ENCODE measurements around the gene RELL1. TPM values are rescaled to one million over a fixed set of nuclear protein-coding genes. Genes with fewer than 3 reads are reported as not detected.
"Not testable (repeated sequence)": the region's sequence is repeated elsewhere in the genome, so short reads cannot be mapped to it uniquely, and the experiment has no call there.

RELL1 gene
- total and polyA plus RNA-seq, 2 donors (not counting 1 experiment from before 2014, with no cell fraction given): 0.64 to 3.2 TPM

GRCh38 chr4:37671072-37671471 is 15.1 kb downstream of the RELL1 start:
- no peaks in the 10 kb centered on the region for H4K20me1 ChIP-seq (ENCODE audit: control insufficient read depth, insufficient read depth, low read length, poor library complexity, severe bottlenecking)
- Mint-ChIP-seq H3K27ac (no peak overlapping the region), H3K4me1 (peaks cover 14% of the 10 kb centered on the region), H3K9me3 (ENCODE audit: insufficient read depth) (no peaks in the 10 kb centered on the region), H3K4me3 (no peak overlapping the region), H3K27me3 (peaks cover 7% of the 10 kb centered on the region)
- H3K9me3 ChIP-seq (ENCODE audit: control extremely low read depth in 1 of 3, control insufficient read depth in 2 of 3, insufficient read depth in 1 of 3, low read length in 2 of 3): no peaks in the 10 kb centered on the region
- no peak overlapping the region for H2AFZ ChIP-seq (ENCODE audit: insufficient read depth, low read depth, low read length, poor library complexity, severe bottlenecking)
- no peak overlapping the region for H3K9ac ChIP-seq (ENCODE audit: low read length)
- H3K4me1 ChIP-seq (ENCODE audit: control insufficient read depth in 2 of 2, insufficient read depth in 2 of 2, low read length in 2 of 2): peaks cover 10 to 11% of the 10 kb centered on the region in 2 donors
- no peak for TF ChIP-seq CTCF (IDR thresholded peaks at IDR 0.05)
- no peak for TF ChIP-seq EZH2 (IDR thresholded peaks at IDR 0.05; ENCODE audit: borderline replicate concordance, insufficient read depth, low read depth, low read length, poor library complexity, severe bottlenecking)
- H3K4me3 ChIP-seq (ENCODE audit: control extremely low read depth in 1 of 5, extremely low read depth in 1 of 5, insufficient read depth in 1 of 5, low read depth in 2 of 5, low read length in 4 of 5): no peak overlapping the region
- no peak for ATAC-seq (ENCODE audit: low read depth)
- H3K4me2 ChIP-seq (replicated peaks; ENCODE audit: low read depth, low read length, poor library complexity, severe bottlenecking): no peak overlapping the region
- DNase-seq: no peak
- CTCF ChIA-PET: no interaction called here
- H3K36me3 ChIP-seq (replicated peaks in 1 of 2; ENCODE audit: control extremely low read depth in 1 of 2, control insufficient read depth in 1 of 2, extremely low read depth in 1 of 2, insufficient read depth in 2 of 2, low read length in 1 of 2): peaks cover 0 to 1% of the 10 kb centered on the region in 2 experiments
- POLR2A ChIA-PET: no interaction called here
- WGBS (ENCODE audit: insufficient coverage): 50% methylated on average over 2 of the region's 2 CpGs
- peaks cover 5% of the 10 kb centered on the region for H3K79me2 ChIP-seq (ENCODE audit: control insufficient read depth, insufficient read depth, low read length)
- intact Hi-C loops (cut with micrococcal nuclease): no loop called here
- H3K27me3 ChIP-seq (replicated peaks in 1 of 4; ENCODE audit: control extremely low read depth in 1 of 4, control insufficient read depth in 3 of 4, insufficient read depth in 4 of 4, low read length in 3 of 4): no peaks in the 10 kb centered on the region
- H3K27ac ChIP-seq (ENCODE audit: low read length in 2 of 2): no peak overlapping the region

- no peaks in the 10 kb centered on the region for H4K20me1 ChIP-seq (ENCODE audit: control insufficient read depth, insufficient read depth, low read length, poor library complexity, severe bottlenecking)
- ChIA-PET POLR2A (no interaction called here), CTCF (no interaction called here)
- no peaks in the 10 kb centered on the region for H3K9me3 Mint-ChIP-seq (ENCODE audit: insufficient read depth)
- DNase-seq (no peak), ATAC-seq (ENCODE audit: low read depth) (no peak)
- no peak overlapping the region for H3K9ac ChIP-seq (ENCODE audit: low read length)
- H3K79me2 ChIP-seq (ENCODE audit: control insufficient read depth, insufficient read depth, low read length): peaks cover 5% of the 10 kb centered on the region
- H3K4me1 Mint-ChIP-seq: peaks cover 6% of the 10 kb centered on the region
- no peaks in the 10 kb centered on the region for H3K9me3 ChIP-seq (ENCODE audit: control extremely low read depth in 1 of 3, control insufficient read depth in 2 of 3, insufficient read depth in 1 of 3, low read length in 2 of 3)
- no peaks in the 10 kb centered on the region for H3K27me3 ChIP-seq (replicated peaks in 1 of 4; ENCODE audit: control extremely low read depth in 1 of 4, control insufficient read depth in 3 of 4, insufficient read depth in 4 of 4, low read length in 3 of 4)
- H3K27ac Mint-ChIP-seq: no peak overlapping the region
- H3K4me3 ChIP-seq (ENCODE audit: control extremely low read depth in 1 of 5, extremely low read depth in 1 of 5, insufficient read depth in 1 of 5, low read depth in 2 of 5, low read length in 4 of 5): no peak overlapping the region
- H3K4me3 Mint-ChIP-seq: no peak overlapping the region
- WGBS (ENCODE audit: insufficient coverage): no CpG with 5 or more reads among the region's 1 CpG
- intact Hi-C loops (cut with micrococcal nuclease): no loop called here
- peaks cover 7% of the 10 kb centered on the region for H3K27me3 Mint-ChIP-seq
- peaks cover 0 to 1% of the 10 kb centered on the region in 2 experiments for H3K36me3 ChIP-seq (replicated peaks in 1 of 2; ENCODE audit: control extremely low read depth in 1 of 2, control insufficient read depth in 1 of 2, extremely low read depth in 1 of 2, insufficient read depth in 2 of 2, low read length in 1 of 2)
- no peak overlapping the region for H3K4me2 ChIP-seq (replicated peaks; ENCODE audit: low read depth, low read length, poor library complexity, severe bottlenecking)
- H3K27ac ChIP-seq (ENCODE audit: low read length in 2 of 2): no peak overlapping the region
- TF ChIP-seq EZH2 (IDR thresholded peaks at IDR 0.05; ENCODE audit: borderline replicate concordance, insufficient read depth, low read depth, low read length, poor library complexity, severe bottlenecking): no peak
- no peak for TF ChIP-seq CTCF (IDR thresholded peaks at IDR 0.05)
- peaks cover 2% of the 10 kb centered on the region in 2 donors for H3K4me1 ChIP-seq (ENCODE audit: control insufficient read depth in 2 of 2, insufficient read depth in 2 of 2, low read length in 2 of 2)
- H2AFZ ChIP-seq (ENCODE audit: insufficient read depth, low read depth, low read length, poor library complexity, severe bottlenecking): no peak overlapping the region
Observed at GRCh38 chr4:37670249-37670648, 15.9 kb downstream of the RELL1 start.

- H3K36me3 ChIP-seq (replicated peaks in 1 of 2; ENCODE audit: control extremely low read depth in 1 of 2, control insufficient read depth in 1 of 2, extremely low read depth in 1 of 2, insufficient read depth in 2 of 2, low read length in 1 of 2); H3K9me3 ChIP-seq (ENCODE audit: control extremely low read depth in 1 of 3, control insufficient read depth in 2 of 3, insufficient read depth in 1 of 3, low read length in 2 of 3); H3K27me3 Mint-ChIP-seq; H3K4me1 ChIP-seq (ENCODE audit: control insufficient read depth in 2 of 2, insufficient read depth in 2 of 2, low read length in 2 of 2); H3K27me3 ChIP-seq (replicated peaks in 1 of 4; ENCODE audit: control extremely low read depth in 1 of 4, control insufficient read depth in 3 of 4, insufficient read depth in 4 of 4, low read length in 3 of 4); H3K79me2 ChIP-seq (ENCODE audit: control insufficient read depth, insufficient read depth, low read length); H3K9ac ChIP-seq (ENCODE audit: low read length); H3K4me2 ChIP-seq (replicated peaks; ENCODE audit: low read depth, low read length, poor library complexity, severe bottlenecking); POLR2A ChIA-PET; H2AFZ ChIP-seq (ENCODE audit: insufficient read depth, low read depth, low read length, poor library complexity, severe bottlenecking); DNase-seq; CTCF ChIA-PET; H3K27ac Mint-ChIP-seq; H3K4me3 ChIP-seq (ENCODE audit: control extremely low read depth in 1 of 5, extremely low read depth in 1 of 5, insufficient read depth in 1 of 5, low read depth in 2 of 5, low read length in 4 of 5); H3K9me3 Mint-ChIP-seq (ENCODE audit: insufficient read depth); ATAC-seq (ENCODE audit: low read depth); intact Hi-C loops (cut with micrococcal nuclease); H3K4me1 Mint-ChIP-seq; H4K20me1 ChIP-seq (ENCODE audit: control insufficient read depth, insufficient read depth, low read length, poor library complexity, severe bottlenecking); H3K27ac ChIP-seq (ENCODE audit: low read length in 2 of 2); H3K4me3 Mint-ChIP-seq: not testable (repeated sequence)
- WGBS (ENCODE audit: insufficient coverage): no CpG with 5 or more reads among the region's 26 CpGs
Observed at GRCh38 chr4:37669124-37669523, 17.1 kb downstream of the RELL1 start.

Data from B cell (primary cell).